Stimulated activated CD4-positive, alpha-beta T cell treated with anti-CD3 and anti-CD28 coated beads, Interleukin-2, amount 100 ng/mL, for 4 hours (primary cell): ENCODE data around the gene IRF9.
"Not testable (repeated sequence)": the region's sequence is repeated elsewhere in the genome, so short reads cannot be mapped to it uniquely, and the experiment has no call there.

Experiments used
- DNase-seq: peaks from one replicate; pipeline ENCODE4 v3.0.0-alpha.2; 2020; ENCODE audit warnings: low read depth

Gene IRF9

GRCh38 chr14:24195186-24196070, 34.4 kb downstream of the IRF9 start, which contains the start of gene TM9SF1:
TSS of gene TM9SF1 (minus strand) at chr14:24195441. CDS start at chr14:24195019, 422 bp downstream.
- peak; percentile 83 for DNase-seq

GRCh38 chr14:24196071-24197055, 35.3 kb downstream of the IRF9 start:
- DNase-seq = no peak

- DNase-seq = no peak
Observed at GRCh38 chr14:24197056-24197450, 36.0 kb downstream of the IRF9 start.

- DNase-seq = no peak
Observed at GRCh38 chr14:24198814-24199524, 37.9 kb downstream of the IRF9 start.

- not testable (repeated sequence) for DNase-seq
Observed at GRCh38 chr14:24202538-24202937, 41.5 kb downstream of the IRF9 start.

GRCh38 chr14:24203249-24203886, 42.3 kb downstream of the IRF9 start:
- DNase-seq = not testable (repeated sequence)

GRCh38 chr14:24204163-24205146, 43.4 kb downstream of the IRF9 start:
- no peak for DNase-seq

GRCh38 chr14:24206260-24207103, 45.4 kb downstream of the IRF9 start:
- no peak for DNase-seq

GRCh38 chr14:24207104-24207551, 46.1 kb downstream of the IRF9 start:
- no peak for DNase-seq

- no peak for DNase-seq
Observed at GRCh38 chr14:24207625-24208024, 46.6 kb downstream of the IRF9 start.

- DNase-seq = no peak
Observed at GRCh38 chr14:24211311-24211710, 50.2 kb downstream of the IRF9 start.

GRCh38 chr14:24212924-24213865, 52.1 kb downstream of the IRF9 start, which contains the start of gene CHMP4A:
TSS of gene CHMP4A (minus strand) at chr14:24213488. CDS start at chr14:24213439, 49 bp downstream.
- peak; percentile 91 for DNase-seq

- DNase-seq = no peak
Observed at GRCh38 chr14:24213866-24214662, 53.0 kb downstream of the IRF9 start.

- DNase-seq = peak; percentile 78
Observed at GRCh38 chr14:24215495-24216344, 54.7 kb downstream of the IRF9 start, which contains the start of gene MDP1. TSS of gene MDP1 (minus strand) at chr14:24216066. CDS start at chr14:24215955, 111 bp downstream.
